CD4-positive, alpha-beta memory T cell (primary cell): ENCODE measurements around the gene ZNF536. TPM values are rescaled to one million over a fixed set of nuclear protein-coding genes. Genes with fewer than 3 reads are reported as not detected.

Source experiments
- CTCF ChIA-PET: fragments of 350-600 bp; sonication (Branson Sonifier 250); formaldehyde crosslinking; loops from one replicate; lab custom pipeline; 2021; ENCODE audit warnings: inconsistent platforms; ENCODE audit not compliant: partially characterized antibody; lab: Charles Lee
- POLR2A ChIA-PET: fragments of 350-600 bp; sonication (Branson Sonifier 250); formaldehyde crosslinking; loops from one replicate; lab custom pipeline; 2021; ENCODE audit not compliant: partially characterized antibody; lab: Charles Lee
- DNase-seq, 5 donors: peaks; one replicate each; pipeline versions ENCODE4 v3.0.0 to v3.0.0-alpha.2; 2020 to 2022; ENCODE audit warnings: mixed read lengths in 1 of 5
- H3K27ac ChIP-seq: one replicate; pipeline ENCODE4 v1.7.0; 2013; ENCODE audit warnings: low read depth, low read length
- H3K27me3 ChIP-seq: 2 replicates; pipeline ENCODE4 v1.7.0; 2013; ENCODE audit warnings: mild to moderate bottlenecking, low read length, moderate library complexity; ENCODE audit not compliant: insufficient read depth
- H3K36me3 ChIP-seq: 2 replicates; pipeline ENCODE4 v1.7.0; 2013; ENCODE audit warnings: mild to moderate bottlenecking, low read length, moderate library complexity; ENCODE audit not compliant: insufficient read depth
- H3K4me1 ChIP-seq: 2 replicates; pipeline ENCODE4 v1.7.0; 2013; ENCODE audit warnings: mild to moderate bottlenecking, low read length, moderate library complexity; ENCODE audit not compliant: insufficient read depth
- H3K4me3 ChIP-seq, 2 donors: one replicate each; pipeline ENCODE4 v1.7.0; 2013; ENCODE audit warnings: low read length in 2 of 2, mild to moderate bottlenecking in 1 of 2
- H3K9me3 ChIP-seq, 2 donors: one replicate each; pipeline ENCODE4 v1.7.0; 2013; ENCODE audit warnings: low read length in 2 of 2, control low read depth in 1 of 2; ENCODE audit not compliant: control insufficient read depth in 1 of 2
- H3K27ac Mint-ChIP-seq, 7 donors: one replicate each; pipeline ENCODE4 v1.8.0; 2020 to 2021; ENCODE audit warnings: mixed read lengths in 7 of 7, mild to moderate bottlenecking in 6 of 7, inconsistent platforms in 3 of 7, moderate library complexity in 3 of 7
- H3K27me3 Mint-ChIP-seq, 2 donors: one replicate each; pipeline ENCODE4 v1.8.0; 2020 to 2021; ENCODE audit warnings: mixed read lengths in 2 of 2
- H3K36me3 Mint-ChIP-seq, 2 donors: one replicate each; pipeline ENCODE4 v1.8.0; 2020 to 2021; ENCODE audit warnings: mixed read lengths in 2 of 2, inconsistent platforms in 1 of 2, mild to moderate bottlenecking in 1 of 2
- H3K4me1 Mint-ChIP-seq, 4 donors: one replicate each; pipeline ENCODE4 v1.8.0; 2020 to 2021; ENCODE audit warnings: mixed read lengths in 4 of 4, mild to moderate bottlenecking in 1 of 4
- H3K4me3 Mint-ChIP-seq, 8 donors: one replicate each; pipeline ENCODE4 v1.8.0; 2020 to 2021; ENCODE audit warnings: mixed read lengths in 8 of 8, mild to moderate bottlenecking in 7 of 8, moderate library complexity in 6 of 8, inconsistent platforms in 3 of 8
- H3K9me3 Mint-ChIP-seq, 8 donors: one replicate each; pipeline ENCODE4 v1.8.0; 2020 to 2021; ENCODE audit warnings: mixed read lengths in 8 of 8, mild to moderate bottlenecking in 5 of 8, inconsistent platforms in 3 of 8, moderate library complexity in 1 of 8
- intact Hi-C: fragments of 100-400 bp; cut with micrococcal nuclease; formaldehyde crosslinking; loops from one replicate; pipeline ENCODE4 v1.15.1; 2023
- polyA plus RNA-seq, 2 donors: library from polyadenylated mRNA; unstranded; fragments of 300-500 nt; fragmentation: Illumina TruSeq; gene quantifications; one replicate each; pipeline ENCODE4 v1.2.3, GENCODE V29; 2021
- total RNA-seq, 2 experiments: library from RNA; stranded (reverse); gene quantifications; one replicate each; pipeline ENCODE4 v1.2.3, GENCODE V29; 2021

Gene ZNF536
- total and polyA plus RNA-seq, 4 experiments from 2014 or later: 0.20 TPM; not detected in 3

- H3K9me3 Mint-ChIP-seq: peaks cover 0 to 2% (median 0%) of the 10 kb centered on the region in 8 donors
- Histone ChIP-seq H3K4me3 (no peak overlapping the region), H3K27ac (no peak overlapping the region), H3K36me3 (no peaks in the 10 kb centered on the region), H3K27me3 (no peaks in the 10 kb centered on the region), H3K4me1 (no peaks in the 10 kb centered on the region), H3K9me3 (no peaks in the 10 kb centered on the region)
- DNase-seq: no peak
- H3K4me1 Mint-ChIP-seq: no peaks in the 10 kb centered on the region
- H3K27me3 Mint-ChIP-seq: peaks cover 0 to 6% of the 10 kb centered on the region in 2 donors
- no peak overlapping the region for H3K4me3 Mint-ChIP-seq
- ChIA-PET CTCF (no interaction called here), POLR2A (no interaction called here)
- H3K27ac Mint-ChIP-seq: no peak overlapping the region
- intact Hi-C loops: no loop called here
- no peaks in the 10 kb centered on the region for H3K36me3 Mint-ChIP-seq
Observed at GRCh38 chr19:30549151-30549550, 177.0 kb downstream of the ZNF536 start.

- Histone ChIP-seq H3K9me3 (no peaks in the 10 kb centered on the region), H3K27ac (no peak overlapping the region), H3K4me1 (no peaks in the 10 kb centered on the region), H3K4me3 (no peak overlapping the region), H3K27me3 (no peaks in the 10 kb centered on the region), H3K36me3 (no peaks in the 10 kb centered on the region)
- Mint-ChIP-seq H3K9me3 (peaks cover 0 to 3% (median 0%) of the 10 kb centered on the region in 8 donors), H3K27ac (no peak overlapping the region), H3K27me3 (peaks cover 2 to 6% of the 10 kb centered on the region in 2 donors), H3K36me3 (no peaks in the 10 kb centered on the region), H3K4me1 (no peaks in the 10 kb centered on the region), H3K4me3 (no peak overlapping the region)
- CTCF ChIA-PET: no interaction called here
- intact Hi-C loops: no loop called here
- DNase-seq: no peak
- POLR2A ChIA-PET: no interaction called here
Observed at GRCh38 chr19:30551271-30551670, 179.1 kb downstream of the ZNF536 start.

- POLR2A ChIA-PET: no interaction called here
- DNase-seq: no peak
Observed at GRCh38 chr19:30552593-30552992, 180.4 kb downstream of the ZNF536 start.

DNA sequence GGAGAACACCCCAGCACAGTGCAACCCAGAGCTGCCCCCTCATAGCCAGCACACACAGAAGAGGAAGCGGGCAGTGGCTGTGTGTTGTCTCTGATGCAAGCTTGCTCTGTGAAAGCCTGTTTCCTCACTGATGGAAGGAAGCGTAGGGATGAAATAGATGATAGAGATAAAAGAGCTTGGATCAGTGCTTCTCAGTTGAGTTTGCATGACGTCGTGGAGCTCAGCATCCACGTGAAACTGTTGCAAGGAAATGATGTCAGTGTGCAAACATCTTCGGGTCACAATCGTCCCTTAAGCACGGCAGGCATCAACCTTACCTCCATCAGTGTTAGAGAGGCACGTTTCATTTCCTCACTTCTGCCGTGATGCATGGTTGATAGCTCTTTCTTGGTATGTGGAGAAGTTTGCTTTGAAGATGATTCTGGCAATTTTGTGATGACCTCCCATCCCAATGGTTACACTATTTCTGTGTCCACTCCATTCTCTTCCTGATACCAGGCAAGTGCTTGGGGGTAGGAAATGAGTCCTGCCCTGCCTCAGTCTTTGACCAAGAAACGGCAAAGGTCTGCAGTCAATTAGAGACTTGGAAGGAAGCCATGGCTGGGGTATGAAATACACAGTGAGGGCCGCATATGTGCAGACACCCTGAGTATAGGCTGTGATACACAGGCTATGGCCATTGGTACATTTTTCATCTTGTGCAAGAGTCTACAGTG lies 183.0 kb downstream of the ZNF536 start:
- H3K27me3 Mint-ChIP-seq: peaks cover 5% of the 10 kb centered on the region in 2 donors
- Histone ChIP-seq H3K27me3 (no peaks in the 10 kb centered on the region), H3K4me1 (no peaks in the 10 kb centered on the region), H3K36me3 (no peaks in the 10 kb centered on the region), H3K4me3 (no peak overlapping the region), H3K27ac (no peak overlapping the region), H3K9me3 (no peaks in the 10 kb centered on the region)
- H3K36me3 Mint-ChIP-seq: no peaks in the 10 kb centered on the region
- H3K27ac Mint-ChIP-seq: no peak overlapping the region
- intact Hi-C loops: no loop called here
- no peak for DNase-seq
- POLR2A ChIA-PET: no interaction called here
- CTCF ChIA-PET: no interaction called here
- H3K4me1 Mint-ChIP-seq: no peaks in the 10 kb centered on the region
- peaks cover 0 to 1% (median 0%) of the 10 kb centered on the region in 8 donors for H3K9me3 Mint-ChIP-seq
- no peak overlapping the region for H3K4me3 Mint-ChIP-seq

More at GRCh38 chr19:30552593-30552992, 180.4 kb downstream of the ZNF536 start:
- H3K9me3 Mint-ChIP-seq: peaks cover 0 to 3% (median 0%) of the 10 kb centered on the region in 8 donors
- intact Hi-C loops: no loop called here
- Histone ChIP-seq H3K9me3 (no peaks in the 10 kb centered on the region), H3K27me3 (no peaks in the 10 kb centered on the region), H3K27ac (no peak overlapping the region), H3K36me3 (no peaks in the 10 kb centered on the region), H3K4me3 (no peak overlapping the region), H3K4me1 (no peaks in the 10 kb centered on the region)
- CTCF ChIA-PET: no interaction called here
- no peaks in the 10 kb centered on the region for H3K36me3 Mint-ChIP-seq
- no peaks in the 10 kb centered on the region for H3K4me1 Mint-ChIP-seq
- H3K27ac Mint-ChIP-seq: no peak overlapping the region
- no peak overlapping the region for H3K4me3 Mint-ChIP-seq
- peaks cover 2 to 4% of the 10 kb centered on the region in 2 donors for H3K27me3 Mint-ChIP-seq

DNA sequence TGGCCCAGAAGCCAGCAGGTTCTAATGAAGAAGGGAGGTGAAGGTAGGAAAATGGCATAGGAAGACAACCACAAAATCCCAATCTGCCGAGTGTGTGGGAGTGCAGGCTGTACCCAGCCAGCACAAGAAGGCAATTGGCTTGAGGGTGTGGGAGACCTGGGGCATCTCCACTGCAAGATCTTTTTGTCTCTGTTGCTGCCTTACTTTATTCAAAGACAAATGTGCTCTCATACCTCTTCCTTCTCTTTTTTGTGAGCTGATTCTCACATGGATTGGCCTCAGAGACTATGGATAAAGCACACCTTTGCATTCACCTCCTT lies 183.6 kb downstream of the ZNF536 start:
- H3K27me3 Mint-ChIP-seq: peaks cover 5% of the 10 kb centered on the region in 2 donors
- H3K4me1 ChIP-seq: no peaks in the 10 kb centered on the region

GRCh38 chr19:30556230-30556711 lies 184.1 kb downstream of the ZNF536 start:
- Mint-ChIP-seq H3K27ac (no peak overlapping the region), H3K4me1 (no peaks in the 10 kb centered on the region), H3K36me3 (no peaks in the 10 kb centered on the region), H3K4me3 (no peak overlapping the region), H3K9me3 (peaks cover 0 to 1% (median 0%) of the 10 kb centered on the region in 8 donors), H3K27me3 (peaks cover 5% of the 10 kb centered on the region in 2 donors)
- H3K36me3 ChIP-seq: no peaks in the 10 kb centered on the region
- H3K4me3 ChIP-seq: no peak overlapping the region
- no peaks in the 10 kb centered on the region for H3K4me1 ChIP-seq
- intact Hi-C loops: no loop called here
- no peaks in the 10 kb centered on the region for H3K9me3 ChIP-seq
- CTCF ChIA-PET: no interaction called here
- POLR2A ChIA-PET: no interaction called here
- H3K27ac ChIP-seq: no peak overlapping the region
- DNase-seq: no peak
- no peaks in the 10 kb centered on the region for H3K27me3 ChIP-seq

More for the DNA sequence above, 183.6 kb downstream of the ZNF536 start:
- no peaks in the 10 kb centered on the region for H3K9me3 ChIP-seq
- Mint-ChIP-seq H3K27ac (no peak overlapping the region), H3K36me3 (no peaks in the 10 kb centered on the region), H3K9me3 (peaks cover 0 to 1% (median 0%) of the 10 kb centered on the region in 8 donors), H3K4me3 (no peak overlapping the region), H3K4me1 (no peaks in the 10 kb centered on the region)
- H3K4me3 ChIP-seq: no peak overlapping the region
- intact Hi-C loops: no loop called here
- ChIA-PET POLR2A (no interaction called here), CTCF (no interaction called here)
- no peak for DNase-seq
- no peaks in the 10 kb centered on the region for H3K27me3 ChIP-seq
- no peak overlapping the region for H3K27ac ChIP-seq
- H3K36me3 ChIP-seq: no peaks in the 10 kb centered on the region

- H3K4me1 Mint-ChIP-seq: no peaks in the 10 kb centered on the region
- intact Hi-C loops: no loop called here
- no peaks in the 10 kb centered on the region for H3K27me3 ChIP-seq
- H3K36me3 ChIP-seq: no peaks in the 10 kb centered on the region
- CTCF ChIA-PET: no interaction called here
- H3K36me3 Mint-ChIP-seq: no peaks in the 10 kb centered on the region
- no peak overlapping the region for H3K27ac Mint-ChIP-seq
- H3K27me3 Mint-ChIP-seq: peaks cover 4 to 5% of the 10 kb centered on the region in 2 donors
- DNase-seq: no peak
- no peak overlapping the region for H3K4me3 Mint-ChIP-seq
- POLR2A ChIA-PET: no interaction called here
- H3K4me3 ChIP-seq: no peak overlapping the region
- no peaks in the 10 kb centered on the region for H3K4me1 ChIP-seq
- no peak overlapping the region for H3K27ac ChIP-seq
- H3K9me3 Mint-ChIP-seq: peaks cover 0 to 1% (median 0%) of the 10 kb centered on the region in 8 donors
- H3K9me3 ChIP-seq: no peaks in the 10 kb centered on the region
Observed at GRCh38 chr19:30557212-30557611, 185.0 kb downstream of the ZNF536 start.
